IPS DF 6.9 (cell line): ENCODE measurements around the gene ORAI2.
"Not testable (repeated sequence)": the region's sequence is repeated elsewhere in the genome, so short reads cannot be mapped to it uniquely, and the experiment has no call there.

Source experiments
- DNase-seq: peaks from one replicate; pipeline ENCODE4 v3.0.0-alpha.2; 2013; ENCODE audit warnings: low read depth, low spot score
- H3K27ac ChIP-seq: one replicate; pipeline ENCODE4 v1.5.1; 2013; ENCODE audit warnings: low read length, control low read depth
- H3K27me3 ChIP-seq: 2 replicates; pipeline ENCODE4 v1.6.1; 2013; ENCODE audit warnings: mild to moderate bottlenecking, low read length; ENCODE audit not compliant: control insufficient read depth, insufficient read depth
- H3K36me3 ChIP-seq: 2 replicates; pipeline ENCODE4 v1.6.1; 2013; ENCODE audit warnings: low read length; ENCODE audit not compliant: control insufficient read depth, insufficient read depth
- H3K4me1 ChIP-seq: 2 replicates; pipeline ENCODE4 v1.6.1; 2013; ENCODE audit warnings: low read length; ENCODE audit not compliant: control insufficient read depth, insufficient read depth
- H3K4me3 ChIP-seq: 2 replicates; pipeline ENCODE4 v1.5.1; 2013; ENCODE audit warnings: mild to moderate bottlenecking, low read length
- H3K9me3 ChIP-seq: 2 replicates; pipeline ENCODE4 v1.6.1; 2013; ENCODE audit warnings: low read length, inconsistent platforms; ENCODE audit not compliant: control insufficient read depth, insufficient read depth
- WGBS: extraction: QIAGEN DNeasy Blood & Tissue Kit; methylation state at CpG from one replicate; pipeline ENCODE4 v1.1.7; 2013; ENCODE audit warnings: mixed read lengths, missing lambda C conversion rate; ENCODE audit not compliant: insufficient read length, insufficient coverage; 5-methylcytosine and 5-hydroxymethylcytosine counted together

The ORAI2 gene

DNA sequence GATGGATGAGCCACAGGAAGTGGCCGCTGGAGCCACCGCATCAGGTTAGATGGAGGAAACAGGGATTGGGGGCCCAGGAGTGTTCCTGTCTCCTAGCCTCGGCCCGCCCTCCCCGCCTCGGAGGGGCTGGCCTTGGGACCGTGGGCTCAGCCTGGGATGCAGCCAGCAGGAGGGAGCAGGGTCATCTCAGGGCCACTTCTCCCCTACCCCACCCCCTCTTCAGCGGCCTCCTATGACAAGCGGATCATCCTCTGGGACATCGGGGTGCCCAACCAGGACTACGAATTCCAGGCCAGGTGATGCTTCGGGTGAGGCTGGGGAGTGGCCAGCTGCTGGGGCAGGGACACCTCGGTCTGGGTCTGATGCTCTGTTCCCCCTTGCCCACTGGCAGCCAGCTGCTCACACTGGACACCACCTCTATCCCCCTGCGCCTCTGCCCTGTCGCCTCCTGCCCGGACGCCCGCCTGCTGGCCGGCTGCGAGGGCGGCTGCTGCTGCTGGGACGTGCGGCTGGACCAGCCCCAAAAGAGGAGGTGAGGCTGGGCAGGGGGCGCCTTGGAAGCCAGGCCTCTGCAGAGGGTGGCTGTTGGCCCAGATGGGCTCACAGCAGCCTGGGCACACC lies 36.1 kb downstream of the ORAI2 start:
- Histone ChIP-seq H3K9me3 (no peaks in the 10 kb centered on the region), H3K4me3 (no peak overlapping the region), H3K36me3 (peaks cover 21% of the 10 kb centered on the region), H3K27ac (no peak overlapping the region), H3K4me1 (no peaks in the 10 kb centered on the region), H3K27me3 (no peaks in the 10 kb centered on the region)
- no peak for DNase-seq
- WGBS: no CpG with 5 or more reads among the region's 24 CpGs

DNA sequence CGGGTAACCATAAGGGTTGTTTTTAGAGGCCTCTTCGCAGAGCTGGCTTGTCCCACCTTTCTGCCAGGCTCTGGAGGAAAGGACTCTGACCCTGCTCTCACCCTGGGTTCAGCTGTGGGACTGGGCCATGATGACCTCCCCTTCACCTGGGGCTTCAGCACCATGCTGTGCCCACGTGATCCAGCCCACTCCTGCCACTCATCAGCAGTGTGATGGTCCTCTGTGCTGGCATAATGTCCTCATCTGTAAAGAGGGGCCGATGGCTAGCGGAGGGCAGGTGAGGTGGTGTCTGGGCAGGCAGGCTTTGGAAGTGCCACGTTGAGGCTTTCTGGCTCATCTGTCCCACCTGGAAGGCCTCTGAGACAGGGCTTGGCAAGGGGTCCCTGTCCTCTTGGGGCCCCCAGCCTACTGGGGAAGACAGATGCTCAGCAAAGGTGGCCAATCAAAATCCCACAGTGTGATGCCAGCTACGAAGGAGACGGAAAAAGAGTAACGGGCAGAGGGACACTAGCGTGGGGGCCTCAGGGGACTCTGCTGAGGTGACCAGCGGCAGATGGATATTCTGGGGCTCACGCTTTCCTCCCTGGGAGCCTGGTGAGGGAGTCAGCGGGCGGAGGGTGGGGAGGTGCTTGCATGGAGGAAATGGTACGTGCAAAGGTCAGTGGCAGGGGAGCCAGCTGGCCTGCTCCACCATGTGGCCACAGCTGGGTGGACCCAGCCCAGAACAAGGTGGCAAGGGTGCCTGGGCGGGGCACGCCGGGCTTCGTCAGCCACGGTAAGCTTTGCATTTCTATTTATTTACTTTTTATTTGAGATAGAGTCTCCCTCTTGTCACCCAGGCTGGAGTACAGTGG lies 36.8 kb downstream of the ORAI2 start:
- DNase-seq: no peak
- Histone ChIP-seq H3K4me1 (no peaks in the 10 kb centered on the region), H3K4me3 (no peak overlapping the region), H3K9me3 (no peaks in the 10 kb centered on the region), H3K36me3 (peaks cover 21% of the 10 kb centered on the region), H3K27me3 (no peaks in the 10 kb centered on the region), H3K27ac (no peak overlapping the region)
- no CpG with 5 or more reads among the region's 20 CpGs for WGBS

DNA sequence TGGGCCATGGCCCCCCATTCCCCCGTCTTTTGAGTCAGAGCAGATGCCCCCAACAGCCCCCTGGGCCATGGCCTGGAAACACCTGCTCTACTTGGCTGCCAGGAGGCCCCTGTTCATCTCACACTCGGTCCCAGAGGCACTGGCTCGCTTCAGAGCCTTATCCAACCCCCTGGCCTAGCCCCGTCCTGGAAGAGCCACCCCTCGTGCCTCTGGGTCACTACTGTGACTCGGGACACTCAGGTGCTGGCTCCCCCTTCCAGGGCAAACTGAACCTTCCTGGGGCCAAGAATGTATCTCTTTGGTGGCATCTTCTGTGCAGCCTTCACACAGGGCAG lies 38.4 kb downstream of the ORAI2 start:
- H3K36me3 ChIP-seq: peaks cover 21% of the 10 kb centered on the region
- no peak overlapping the region for H3K27ac ChIP-seq
- WGBS: no CpG with 5 or more reads among the region's 6 CpGs
- H3K4me3 ChIP-seq: no peak overlapping the region
- no peak for DNase-seq
- no peaks in the 10 kb centered on the region for H3K27me3 ChIP-seq
- no peaks in the 10 kb centered on the region for H3K9me3 ChIP-seq
- H3K4me1 ChIP-seq: no peaks in the 10 kb centered on the region

DNA sequence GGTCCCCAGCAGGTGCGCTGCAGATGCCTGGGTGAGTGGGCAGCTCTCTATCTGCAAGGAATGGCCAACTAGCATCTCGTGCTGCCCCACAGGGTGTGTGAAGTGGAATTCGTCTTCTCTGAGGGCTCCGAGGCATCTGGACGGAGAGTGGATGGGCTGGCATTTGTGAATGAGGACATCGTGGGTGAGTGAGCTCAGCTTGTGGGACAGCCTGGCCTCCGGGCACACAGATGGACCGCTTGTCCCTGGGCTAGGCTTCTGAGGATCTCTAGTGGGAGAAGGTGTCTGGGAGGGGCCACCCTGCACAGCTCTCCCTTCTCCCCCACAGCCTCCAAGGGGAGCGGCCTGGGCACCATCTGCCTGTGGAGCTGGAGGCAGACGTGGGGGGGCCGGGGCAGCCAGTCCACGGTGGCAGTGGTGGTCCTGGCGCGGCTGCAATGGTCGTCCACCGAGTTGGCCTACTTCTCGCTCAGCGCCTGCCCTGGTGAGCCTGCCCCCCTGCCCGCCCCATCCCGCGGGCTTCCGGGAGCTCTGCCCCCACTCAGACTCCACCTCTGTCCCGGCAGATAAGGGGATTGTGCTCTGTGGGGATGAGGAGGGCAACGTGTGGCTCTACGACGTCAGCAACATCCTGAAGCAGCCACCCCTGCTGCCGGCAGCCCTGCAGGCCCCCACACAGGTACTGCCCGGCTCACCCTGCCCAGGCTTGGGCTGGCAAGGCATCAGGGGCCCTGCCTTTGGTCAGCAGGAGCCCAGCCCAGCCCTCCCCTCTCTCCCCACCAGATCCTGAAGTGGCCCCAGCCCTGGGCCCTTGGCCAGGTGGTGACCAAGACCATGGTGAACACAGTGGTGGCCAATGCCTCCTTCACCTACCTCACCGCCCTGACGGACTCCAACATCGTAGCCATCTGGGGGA lies 39.0 kb downstream of the ORAI2 start:
- no CpG with 5 or more reads among the region's 31 CpGs for WGBS
- Histone ChIP-seq H3K4me1 (no peaks in the 10 kb centered on the region), H3K27ac (no peak overlapping the region), H3K27me3 (no peaks in the 10 kb centered on the region), H3K4me3 (no peak overlapping the region), H3K36me3 (peaks cover 19% of the 10 kb centered on the region), H3K9me3 (no peaks in the 10 kb centered on the region)
- DNase-seq: no peak

DNA sequence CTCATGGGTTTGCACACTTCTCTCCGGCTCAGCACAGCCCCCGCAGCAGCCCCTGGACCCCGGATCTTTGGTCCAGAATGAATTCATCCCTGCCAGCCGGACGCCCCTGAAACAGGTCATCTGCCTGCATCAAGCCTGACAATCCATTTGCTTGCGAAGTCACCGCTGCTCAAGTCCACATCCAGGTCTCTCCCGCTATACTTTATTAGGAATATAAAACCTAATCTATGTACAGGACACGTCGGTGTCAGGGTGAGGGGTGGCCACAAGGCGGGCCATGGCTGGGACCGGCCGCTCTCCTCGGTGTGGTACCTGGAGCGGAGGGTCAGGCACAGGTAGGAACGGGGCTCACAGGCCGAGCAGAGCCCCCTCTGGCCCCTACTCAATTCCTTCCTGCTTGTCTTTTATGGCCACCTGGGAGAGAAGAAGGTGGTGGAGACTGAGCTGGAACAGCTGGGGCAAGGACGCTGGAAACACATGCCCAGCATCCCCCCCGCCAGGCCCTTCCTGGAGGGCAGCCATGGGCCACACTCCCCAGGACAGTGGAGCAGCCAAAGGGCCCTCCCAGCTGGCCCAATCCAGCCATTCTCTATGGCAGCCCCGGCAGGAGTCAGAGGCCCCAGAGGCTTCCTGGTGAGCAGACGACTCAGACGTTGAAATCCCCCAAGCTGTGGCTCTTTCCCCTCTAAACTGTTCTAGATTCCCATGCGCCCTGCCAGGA lies 40.1 kb downstream of the ORAI2 start:
- no peak for DNase-seq
- H3K27ac ChIP-seq: no peak overlapping the region
- H3K27me3 ChIP-seq: no peaks in the 10 kb centered on the region
- H3K9me3 ChIP-seq: no peaks in the 10 kb centered on the region
- WGBS: no CpG with 5 or more reads among the region's 23 CpGs
- H3K4me1 ChIP-seq: no peaks in the 10 kb centered on the region
- H3K36me3 ChIP-seq: peaks cover 14% of the 10 kb centered on the region
- H3K4me3 ChIP-seq: no peak overlapping the region

DNA sequence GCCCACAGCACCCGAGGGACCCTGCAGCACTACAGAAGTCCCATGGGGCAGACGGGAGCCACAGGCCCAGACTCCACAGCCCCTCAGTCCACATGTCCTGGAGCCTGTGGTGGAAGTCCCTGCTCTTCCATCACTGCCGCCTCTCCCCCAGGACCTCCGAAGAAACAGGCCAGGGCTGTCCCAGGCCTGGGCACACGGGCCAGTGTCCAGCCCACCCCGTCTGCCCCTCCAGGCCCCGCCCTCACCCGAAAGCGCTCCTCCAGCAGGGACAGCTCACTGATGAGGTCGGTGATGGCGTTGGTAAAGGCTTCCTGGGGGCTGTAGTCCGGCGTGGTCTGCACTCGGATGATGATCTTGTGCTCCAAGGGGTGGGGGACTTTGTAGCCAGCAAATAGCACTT lies 40.7 kb downstream of the ORAI2 start:
- H3K9me3 ChIP-seq, H3K27me3 ChIP-seq, H3K27ac ChIP-seq, DNase-seq, H3K4me1 ChIP-seq, H3K4me3 ChIP-seq: not testable (repeated sequence)
- H3K36me3 ChIP-seq: peaks cover 14% of the 10 kb centered on the region
- WGBS: no CpG with 5 or more reads among the region's 14 CpGs

DNA sequence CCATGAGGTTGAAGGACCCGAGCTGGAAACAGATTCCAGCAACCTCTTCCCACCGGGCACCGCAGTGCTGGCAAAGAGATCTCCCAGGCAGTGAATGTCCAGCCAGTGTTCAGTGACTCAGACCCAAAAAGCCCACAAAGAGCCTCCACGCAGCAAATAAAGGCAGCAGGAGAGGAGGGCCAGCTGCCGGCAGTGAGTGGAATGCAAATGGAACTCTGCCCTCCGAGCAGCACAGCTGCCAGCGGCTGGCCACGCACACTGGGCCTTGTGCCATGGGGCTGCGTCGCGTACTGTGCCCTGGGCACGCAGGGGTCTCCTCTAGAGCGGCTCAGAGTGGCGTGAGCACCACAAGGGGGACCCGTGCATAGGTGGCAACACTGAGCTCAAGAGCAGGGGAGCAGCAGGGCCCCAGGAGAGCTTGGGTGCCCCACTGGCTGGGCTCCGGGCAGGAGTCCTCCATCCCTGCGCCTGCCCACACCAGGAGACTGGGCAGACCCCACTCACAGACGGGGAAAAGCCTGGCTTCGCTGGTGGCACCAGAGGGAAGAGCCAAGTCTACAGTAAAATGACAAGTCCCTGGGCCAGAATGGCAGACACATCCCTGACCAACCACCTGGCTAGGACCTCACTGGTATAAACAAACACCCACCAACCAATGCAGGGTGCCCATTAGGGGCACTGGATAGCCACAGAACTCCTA lies 41.5 kb downstream of the ORAI2 start:
- DNase-seq, H3K27me3 ChIP-seq, H3K4me3 ChIP-seq, H3K27ac ChIP-seq, H3K9me3 ChIP-seq, H3K4me1 ChIP-seq: not testable (repeated sequence)
- WGBS: no CpG with 5 or more reads among the region's 19 CpGs
- H3K36me3 ChIP-seq: peaks cover 14% of the 10 kb centered on the region

DNA sequence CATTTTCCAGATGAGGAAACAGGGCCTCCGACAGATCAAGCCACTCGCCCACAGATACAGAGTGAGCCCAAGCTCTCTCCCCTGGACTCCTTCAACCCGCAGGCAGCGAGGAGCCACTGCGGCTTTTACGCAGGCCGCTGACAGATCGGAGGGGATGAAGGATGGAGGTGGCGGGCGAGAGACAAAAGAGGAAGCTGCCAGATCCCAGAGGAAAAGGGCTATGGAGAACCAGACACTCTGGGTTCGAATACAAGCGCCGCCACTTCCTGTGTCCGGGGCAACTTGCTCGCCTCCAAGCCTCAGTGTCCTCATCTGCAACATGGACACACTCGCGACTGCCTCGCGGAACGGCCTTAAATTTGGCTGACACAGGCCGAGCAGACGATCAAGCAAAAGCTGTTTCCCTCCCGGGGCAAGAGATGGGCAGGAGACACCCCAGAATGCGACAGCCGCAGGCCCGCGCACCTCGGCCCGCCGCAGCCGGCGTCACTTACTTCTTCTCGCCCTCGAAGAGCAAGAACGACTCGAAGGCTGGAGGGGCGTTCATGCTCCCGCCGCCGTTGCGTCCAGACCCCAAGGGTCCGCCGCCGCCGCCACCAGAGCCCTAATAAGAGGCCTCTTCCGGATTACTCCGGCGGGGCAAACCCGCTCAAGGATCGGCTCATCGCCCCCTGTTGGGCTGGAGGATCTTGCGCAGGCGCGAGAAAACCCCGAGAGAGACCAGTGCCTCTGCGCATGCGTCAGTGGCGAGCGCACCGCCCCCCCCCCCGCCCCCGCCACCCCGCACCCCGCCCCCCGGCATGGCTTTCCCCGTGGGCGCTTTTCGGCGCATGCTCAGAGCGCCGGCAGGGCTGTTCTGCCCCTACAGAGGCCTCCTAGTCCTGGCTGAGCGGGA lies 45.2 kb downstream of the ORAI2 start, which contains the start of gene POLR2J:
POLR2J (minus strand) TSS at position 609 of the 895 bp plus-strand sequence; CDS start at position 547, 62 bp downstream.
- not testable (repeated sequence) for H3K4me1 ChIP-seq, H3K27ac ChIP-seq, H3K27me3 ChIP-seq, H3K9me3 ChIP-seq, H3K36me3 ChIP-seq, DNase-seq
- WGBS: no CpG with 5 or more reads among the region's 72 CpGs
- H3K4me3 ChIP-seq: peak within 1 kb of the TSS; percentile 60; the same call in 1 of the 2 replicates

DNA sequence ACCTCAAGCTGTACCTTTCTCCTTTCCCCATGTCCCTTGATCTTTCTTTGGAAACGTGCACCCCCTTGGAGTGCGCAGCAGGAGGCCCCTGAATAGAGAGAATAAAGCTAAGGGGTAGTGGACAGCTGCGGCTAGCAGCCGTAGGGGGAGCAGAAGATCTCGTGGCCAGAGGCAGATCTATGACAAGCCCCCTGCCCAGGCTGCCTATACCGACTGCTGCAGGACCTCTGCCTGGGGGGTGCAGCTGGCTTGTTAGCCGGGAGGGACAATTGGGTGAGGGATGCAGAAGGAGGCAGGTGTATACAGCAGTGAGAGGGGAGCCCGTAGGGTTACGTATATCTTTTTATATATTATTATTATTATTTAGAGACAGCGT lies 45.8 kb downstream of the ORAI2 start:
- not testable (repeated sequence) for H3K36me3 ChIP-seq, H3K27me3 ChIP-seq, DNase-seq, H3K9me3 ChIP-seq, H3K4me1 ChIP-seq, H3K27ac ChIP-seq, H3K4me3 ChIP-seq
- no CpG with 5 or more reads among the region's 10 CpGs for WGBS
